H9 (cell line): ENCODE results near the gene CFAP54. TPM values are rescaled to one million over a fixed set of nuclear protein-coding genes. Genes with fewer than 3 reads are reported as not detected.

Source experiments
- DNase-seq: peaks from one replicate; pipeline ENCODE4 v3.0.0-alpha.2; 2017
- H2AFZ ChIP-seq: one replicate; pipeline ENCODE4 v1.6.1; 2013; ENCODE audit warnings: mild to moderate bottlenecking, low read length, control low read depth, moderate library complexity
- H2AK5ac ChIP-seq: 2 replicates; pipeline ENCODE4 v1.6.1; 2013; ENCODE audit warnings: low read length, control low read depth, mixed read lengths; ENCODE audit not compliant: insufficient read length
- H2BK120ac ChIP-seq: one replicate; pipeline ENCODE4 v1.6.1; 2013; ENCODE audit warnings: low read depth, mild to moderate bottlenecking, low read length, control low read depth, inconsistent platforms; ENCODE audit not compliant: poor library complexity, severe bottlenecking
- H2BK12ac ChIP-seq: 2 replicates; pipeline ENCODE4 v1.6.1; 2013; ENCODE audit warnings: low read length, control low read depth, mixed read lengths, low read depth; ENCODE audit not compliant: insufficient read length
- H2BK15ac ChIP-seq: 2 replicates; pipeline ENCODE4 v1.6.1; 2013; ENCODE audit warnings: low read depth, low read length, control low read depth
- H2BK20ac ChIP-seq: one replicate; pipeline ENCODE4 v1.6.1; 2013; ENCODE audit warnings: low read depth, mild to moderate bottlenecking, low read length, control low read depth, inconsistent platforms; ENCODE audit not compliant: poor library complexity, severe bottlenecking
- H2BK5ac ChIP-seq: 2 replicates; pipeline ENCODE4 v1.6.1; 2013; ENCODE audit warnings: low read length, control low read depth, mixed read lengths; ENCODE audit not compliant: insufficient read length
- H3K14ac ChIP-seq: 2 replicates; pipeline ENCODE4 v1.6.1; 2013; ENCODE audit warnings: low read length, control low read depth; ENCODE audit not compliant: insufficient read depth
- H3K18ac ChIP-seq: 2 replicates; pipeline ENCODE4 v1.6.1; 2013; ENCODE audit warnings: low read depth, mild to moderate bottlenecking, mixed read lengths, low read length, control low read depth; ENCODE audit not compliant: insufficient read length
- H3K23ac ChIP-seq: 2 replicates; pipeline ENCODE4 v1.6.1; 2013; ENCODE audit warnings: low read length, control low read depth, mixed read lengths, low read depth; ENCODE audit not compliant: insufficient read length
- H3K23me2 ChIP-seq: 2 replicates; pipeline ENCODE4 v1.6.1; 2013; ENCODE audit warnings: low read depth, mild to moderate bottlenecking, mixed read lengths, low read length, control low read depth; ENCODE audit not compliant: insufficient read length, poor library complexity, severe bottlenecking
- H3K27ac ChIP-seq: 2 replicates; pipeline ENCODE4 v1.5.1; 2013; ENCODE audit warnings: low read length, control low read depth, mixed read lengths, low read depth; ENCODE audit not compliant: insufficient read length
- H3K27me3 ChIP-seq: 2 replicates; pipeline ENCODE4 v1.6.1; 2013; ENCODE audit warnings: low read length, control low read depth, inconsistent platforms; ENCODE audit not compliant: insufficient read depth
- H3K4ac ChIP-seq: 2 replicates; pipeline ENCODE4 v1.6.1; 2013; ENCODE audit warnings: low read depth, mild to moderate bottlenecking, control low read depth, inconsistent platforms, low read length, moderate library complexity
- H3K4me1 ChIP-seq: 2 replicates; pipeline ENCODE4 v1.6.1; 2013; ENCODE audit warnings: low read length, control low read depth, inconsistent platforms; ENCODE audit not compliant: insufficient read depth
- H3K4me2 ChIP-seq: 2 replicates; pipeline ENCODE4 v1.6.1; 2013; ENCODE audit warnings: low read length, control low read depth, mixed read lengths; ENCODE audit not compliant: insufficient read length, insufficient read depth
- H3K56ac ChIP-seq: 2 replicates; pipeline ENCODE4 v1.6.1; 2013; ENCODE audit warnings: low read depth, mild to moderate bottlenecking, mixed read lengths, low read length, control low read depth; ENCODE audit not compliant: insufficient read length
- H3K79me1 ChIP-seq: 2 replicates; pipeline ENCODE4 v1.6.1; 2013; ENCODE audit warnings: low read depth, mild to moderate bottlenecking, moderate library complexity, low read length, control low read depth, inconsistent platforms; ENCODE audit not compliant: insufficient read depth, poor library complexity, severe bottlenecking
- H3K79me2 ChIP-seq: 2 replicates; pipeline ENCODE4 v1.6.1; 2013; ENCODE audit warnings: low read length, control low read depth, inconsistent platforms; ENCODE audit not compliant: insufficient read depth
- H3K9ac ChIP-seq: 2 replicates; pipeline ENCODE4 v1.6.1; 2013; ENCODE audit warnings: low read length, control low read depth, mixed read lengths; ENCODE audit not compliant: insufficient read length; ENCODE audit errors: extremely low read depth
- H3K9me3 ChIP-seq: one replicate; pipeline ENCODE4 v1.6.1; 2013; ENCODE audit warnings: low read depth, low read length, inconsistent platforms; ENCODE audit not compliant: control insufficient read depth
- H3T11ph ChIP-seq: one replicate; pipeline ENCODE4 v1.6.1; 2013; ENCODE audit warnings: mild to moderate bottlenecking, low read length, control low read depth, inconsistent platforms
- H4K20me1 ChIP-seq: one replicate; pipeline ENCODE4 v1.6.1; 2013; ENCODE audit not compliant: control insufficient read depth, insufficient read length, insufficient read depth
- H4K5ac ChIP-seq: 2 replicates; pipeline ENCODE4 v1.6.1; 2013; ENCODE audit warnings: low read depth, mild to moderate bottlenecking, mixed read lengths, low read length, control low read depth; ENCODE audit not compliant: insufficient read length
- H4K8ac ChIP-seq: replicated peaks from 2 replicates; pipeline ENCODE4 v1.6.1; 2013; ENCODE audit warnings: low read length, control low read depth, mixed read lengths, low read depth; ENCODE audit not compliant: insufficient read length
- H4K91ac ChIP-seq: 2 replicates; pipeline ENCODE4 v1.6.1; 2013; ENCODE audit warnings: low read depth, mild to moderate bottlenecking, moderate library complexity, mixed read lengths, low read length, control low read depth; ENCODE audit not compliant: insufficient read length
- H3K27ac Mint-ChIP-seq, 3 experiments: 2 replicates in 2 of 3; 3 replicates in 1 of 3; pipeline ENCODE4 v1.8.0; 2020 to 2021; ENCODE audit warnings: mixed read lengths in 3 of 3, mild to moderate bottlenecking in 1 of 3, moderate library complexity in 1 of 3
- H3K27me3 Mint-ChIP-seq: 2 replicates; pipeline ENCODE4 v1.8.0; 2021; ENCODE audit warnings: low read depth, mild to moderate bottlenecking, moderate library complexity, mixed read lengths
- H3K36me3 Mint-ChIP-seq, 3 experiments: 2 replicates in 2 of 3; 3 replicates in 1 of 3; pipeline ENCODE4 v1.8.0; 2020 to 2021; ENCODE audit warnings: low read depth in 3 of 3, mixed read lengths in 3 of 3; ENCODE audit not compliant: insufficient read depth in 1 of 3
- H3K4me1 Mint-ChIP-seq, 2 experiments: 2 replicates each; pipeline ENCODE4 v1.8.0; 2020; ENCODE audit warnings: mixed read lengths in 2 of 2
- H3K4me3 Mint-ChIP-seq, 2 experiments: 2 replicates in 1 of 2; 3 replicates in 1 of 2; pipeline ENCODE4 v1.8.0; 2020 to 2021; ENCODE audit warnings: mild to moderate bottlenecking in 2 of 2, mixed read lengths in 2 of 2, moderate library complexity in 1 of 2
- H3K9me3 Mint-ChIP-seq, 2 experiments: 2 replicates in 1 of 2; 3 replicates in 1 of 2; pipeline ENCODE4 v1.8.0; 2020; ENCODE audit warnings: mild to moderate bottlenecking in 2 of 2, mixed read lengths in 2 of 2, moderate library complexity in 1 of 2
- total RNA-seq: library from RNA; stranded (reverse); gene quantifications from 2 replicates; pipeline ENCODE4 v1.2.1, GENCODE V29; 2021
- TF ChIP-seq, protein P1 (sequence below): fragments of 200-600 bp; sonication (generic); conservative IDR thresholded peaks from 3 replicates; pipeline ENCODE4 v1.8.0; 2021; ENCODE audit warnings: antibody characterized with exemption, mild to moderate bottlenecking

CFAP54 gene
- total RNA-seq, 1 experiment from 2014 or later, result 0.24 TPM

DNA sequence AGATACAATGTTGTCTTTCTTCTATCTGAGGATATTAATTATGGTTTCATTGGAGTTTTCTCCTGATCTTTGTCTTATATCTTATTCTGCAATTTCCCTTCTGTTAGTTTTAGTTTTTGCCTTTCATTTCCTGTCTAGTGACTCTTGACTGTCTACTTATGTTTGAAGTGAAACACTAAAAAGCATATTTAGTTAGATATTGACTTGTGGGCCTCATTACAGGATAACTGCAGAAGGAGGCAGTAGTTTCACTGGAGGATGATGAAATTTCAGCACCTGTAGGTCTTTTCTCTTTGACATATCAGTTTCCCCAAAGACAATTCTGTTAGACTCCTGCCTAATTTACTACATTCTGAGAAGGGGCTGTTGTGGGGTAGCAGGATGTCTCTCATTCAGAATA lies 320.1 kb downstream of the CFAP54 start:
- H2BK5ac ChIP-seq, result no peak overlapping the region
- no peak overlapping the region for H3K9ac ChIP-seq
- H3K79me2 ChIP-seq, result no peaks in the 10 kb centered on the region
- H3K27me3 Mint-ChIP-seq, result no peaks in the 10 kb centered on the region
- no peak overlapping the region for H3K4me3 Mint-ChIP-seq
- H4K20me1 ChIP-seq, result no peaks in the 10 kb centered on the region
- no peak overlapping the region for H3K4me2 ChIP-seq
- H3K4me1 Mint-ChIP-seq, result peaks cover 6 to 11% of the 10 kb centered on the region in 2 experiments
- no peaks in the 10 kb centered on the region for H3K9me3 ChIP-seq
- H2AFZ ChIP-seq, result no peak overlapping the region
- no peak overlapping the region for H3K23ac ChIP-seq
- no peak overlapping the region for H3K56ac ChIP-seq
- no peaks in the 10 kb centered on the region for H3K23me2 ChIP-seq
- H2BK15ac ChIP-seq, result no peak overlapping the region
- H3K4me1 ChIP-seq, result no peaks in the 10 kb centered on the region; the same call in 1 of the 2 replicates
- H3K27ac Mint-ChIP-seq, result peak overlapping the region in 1 of 3 experiments; percentile 24; a peak in 2 of 7 replicates
- no peaks in the 10 kb centered on the region for H3K9me3 Mint-ChIP-seq
- no peak overlapping the region for H3K4ac ChIP-seq
- no peak overlapping the region for H2BK120ac ChIP-seq
- H3K79me1 ChIP-seq, result no peaks in the 10 kb centered on the region
- TF ChIP-seq, protein P1, sequence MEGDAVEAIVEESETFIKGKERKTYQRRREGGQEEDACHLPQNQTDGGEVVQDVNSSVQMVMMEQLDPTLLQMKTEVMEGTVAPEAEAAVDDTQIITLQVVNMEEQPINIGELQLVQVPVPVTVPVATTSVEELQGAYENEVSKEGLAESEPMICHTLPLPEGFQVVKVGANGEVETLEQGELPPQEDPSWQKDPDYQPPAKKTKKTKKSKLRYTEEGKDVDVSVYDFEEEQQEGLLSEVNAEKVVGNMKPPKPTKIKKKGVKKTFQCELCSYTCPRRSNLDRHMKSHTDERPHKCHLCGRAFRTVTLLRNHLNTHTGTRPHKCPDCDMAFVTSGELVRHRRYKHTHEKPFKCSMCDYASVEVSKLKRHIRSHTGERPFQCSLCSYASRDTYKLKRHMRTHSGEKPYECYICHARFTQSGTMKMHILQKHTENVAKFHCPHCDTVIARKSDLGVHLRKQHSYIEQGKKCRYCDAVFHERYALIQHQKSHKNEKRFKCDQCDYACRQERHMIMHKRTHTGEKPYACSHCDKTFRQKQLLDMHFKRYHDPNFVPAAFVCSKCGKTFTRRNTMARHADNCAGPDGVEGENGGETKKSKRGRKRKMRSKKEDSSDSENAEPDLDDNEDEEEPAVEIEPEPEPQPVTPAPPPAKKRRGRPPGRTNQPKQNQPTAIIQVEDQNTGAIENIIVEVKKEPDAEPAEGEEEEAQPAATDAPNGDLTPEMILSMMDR, result no peak
- no peak for DNase-seq
- no peak overlapping the region for H3T11ph ChIP-seq
- H3K18ac ChIP-seq, result no peak overlapping the region
- no peak overlapping the region for H2BK20ac ChIP-seq
- H4K8ac ChIP-seq, result no peak overlapping the region
- H2AK5ac ChIP-seq, result no peak overlapping the region
- no peaks in the 10 kb centered on the region for H3K36me3 Mint-ChIP-seq
- no peak overlapping the region for H3K27ac ChIP-seq
- H2BK12ac ChIP-seq, result no peak overlapping the region
- no peak overlapping the region for H4K91ac ChIP-seq
- no peak overlapping the region for H4K5ac ChIP-seq
- H3K27me3 ChIP-seq, result no peaks in the 10 kb centered on the region; the same call in 1 of the 2 replicates
- H3K14ac ChIP-seq, result no peak overlapping the region
